Measurements from ENCODE around the gene CCDC157.
A peak's percentile ranks its signal among the peaks of the same experiment; 100 is the strongest.

CCDC157 gene

DNA sequence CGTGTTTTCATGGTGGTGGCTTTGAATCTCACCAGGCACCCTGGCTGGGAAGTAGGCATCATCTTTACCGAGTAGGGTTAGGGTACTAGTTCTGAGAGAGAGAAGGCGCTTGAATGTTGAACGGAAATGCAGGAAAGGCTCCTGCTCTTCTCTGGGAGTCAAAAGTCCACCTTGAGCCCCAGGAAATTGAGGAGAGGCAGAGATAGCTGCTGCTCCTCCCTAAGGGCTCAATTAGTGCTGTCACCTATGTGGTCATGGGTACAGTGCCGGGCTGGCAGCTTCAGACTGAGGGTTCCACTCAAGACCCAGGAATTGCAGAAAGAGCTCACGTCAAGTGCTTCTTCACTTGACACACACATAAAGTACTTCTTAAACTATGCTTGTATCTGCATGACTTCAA, 1.7 kb downstream of the CCDC157 start:
- Mint-ChIP-seq H3K4me3 (peak overlapping the region; percentile 13), H3K27ac (no peak overlapping the region), H3K4me1 (ENCODE audit: low read depth) (peaks cover 38% of the 10 kb centered on the region), H3K36me3 (peaks cover 9% of the 10 kb centered on the region), H3K9me3 (ENCODE audit: low read depth) (no peaks in the 10 kb centered on the region), H3K27me3 (no peaks in the 10 kb centered on the region)

- H3K27me3 Mint-ChIP-seq: no peaks in the 10 kb centered on the region
- H3K9me3 Mint-ChIP-seq (ENCODE audit: low read depth): no peaks in the 10 kb centered on the region
- no peak overlapping the region for H3K27ac Mint-ChIP-seq
- H3K36me3 Mint-ChIP-seq: peaks cover 6% of the 10 kb centered on the region
- H3K4me1 Mint-ChIP-seq (ENCODE audit: low read depth): peaks cover 11% of the 10 kb centered on the region
- H3K4me3 Mint-ChIP-seq: no peak overlapping the region
Measured at GRCh38 chr22:30361916-30362650, 5.3 kb downstream of the CCDC157 start.

GRCh38 chr22:30362651-30363281, 6.0 kb downstream of the CCDC157 start:
- Mint-ChIP-seq H3K4me3 (no peak overlapping the region), H3K9me3 (ENCODE audit: low read depth) (no peaks in the 10 kb centered on the region), H3K27me3 (no peaks in the 10 kb centered on the region), H3K27ac (no peak overlapping the region), H3K36me3 (peaks cover 6% of the 10 kb centered on the region), H3K4me1 (ENCODE audit: low read depth) (peaks cover 8% of the 10 kb centered on the region)

GRCh38 chr22:30365891-30366290, 9.1 kb downstream of the CCDC157 start:
- H3K27ac Mint-ChIP-seq: no peak overlapping the region
- H3K36me3 Mint-ChIP-seq: peaks cover 6% of the 10 kb centered on the region
- no peaks in the 10 kb centered on the region for H3K27me3 Mint-ChIP-seq
- peaks cover 2% of the 10 kb centered on the region for H3K4me1 Mint-ChIP-seq (ENCODE audit: low read depth)
- no peak overlapping the region for H3K4me3 Mint-ChIP-seq
- H3K9me3 Mint-ChIP-seq (ENCODE audit: low read depth): no peaks in the 10 kb centered on the region

DNA sequence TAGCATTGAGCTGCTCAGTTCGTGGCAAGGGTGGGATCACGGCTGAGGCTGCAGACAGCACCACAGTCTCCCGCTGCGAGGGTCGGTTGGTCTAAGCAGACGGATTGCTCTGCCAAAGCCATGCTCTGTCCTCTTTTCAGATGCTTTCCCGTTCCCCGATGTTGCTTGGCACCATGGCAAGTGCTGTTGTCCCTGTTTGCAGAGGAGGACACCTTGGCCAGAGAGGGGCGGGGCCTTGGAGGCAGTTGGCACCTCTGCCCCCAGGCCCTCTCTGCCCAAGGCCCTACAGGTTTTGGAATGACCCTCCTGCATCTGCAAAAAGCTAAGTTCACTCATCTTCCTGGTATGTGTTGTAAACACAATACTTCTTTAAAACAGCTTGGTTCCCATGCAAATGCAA, 11.6 kb downstream of the CCDC157 start:
- Mint-ChIP-seq H3K36me3 (peaks cover 4% of the 10 kb centered on the region), H3K9me3 (ENCODE audit: low read depth) (no peaks in the 10 kb centered on the region), H3K4me1 (ENCODE audit: low read depth) (no peaks in the 10 kb centered on the region), H3K27ac (no peak overlapping the region), H3K4me3 (no peak overlapping the region), H3K27me3 (no peaks in the 10 kb centered on the region)

DNA sequence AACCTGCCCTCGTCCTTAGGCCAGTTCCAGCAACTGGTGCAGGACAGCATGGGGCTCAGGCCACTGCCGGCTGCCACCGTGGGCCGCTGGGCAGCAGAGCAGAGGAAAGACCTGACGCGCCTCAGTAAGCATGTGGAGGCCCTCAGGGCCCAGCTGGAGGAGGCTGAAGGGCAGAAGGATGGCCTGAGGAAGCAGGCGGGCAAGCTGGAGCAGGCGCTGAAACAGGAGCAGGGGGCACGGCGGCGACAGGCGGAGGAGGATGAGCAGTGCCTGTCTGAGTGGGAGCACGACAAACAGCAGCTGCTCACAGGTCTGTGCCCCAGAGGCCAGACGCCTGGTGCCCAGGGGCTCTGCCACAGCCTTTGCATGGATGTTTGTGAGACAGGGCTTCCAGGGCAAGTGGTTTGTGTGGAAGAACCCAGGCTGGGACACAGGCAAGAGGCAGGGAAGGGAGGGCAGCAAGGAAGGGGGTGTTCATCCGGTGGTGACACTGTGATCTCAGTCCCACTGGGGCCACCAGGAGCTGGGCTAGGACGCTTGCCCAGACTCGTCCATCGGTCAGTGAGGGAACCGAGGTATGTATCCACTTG, 13.9 kb downstream of the CCDC157 start:
- Mint-ChIP-seq H3K27ac (no peak overlapping the region), H3K9me3 (ENCODE audit: low read depth) (no peaks in the 10 kb centered on the region), H3K4me1 (ENCODE audit: low read depth) (no peaks in the 10 kb centered on the region), H3K27me3 (no peaks in the 10 kb centered on the region), H3K36me3 (peaks cover 4% of the 10 kb centered on the region), H3K4me3 (no peak overlapping the region)

GRCh38 chr22:30371321-30371720, 14.5 kb downstream of the CCDC157 start:
- Mint-ChIP-seq H3K4me3 (no peak overlapping the region), H3K36me3 (peaks cover 3% of the 10 kb centered on the region), H3K27ac (no peak overlapping the region), H3K9me3 (ENCODE audit: low read depth) (no peaks in the 10 kb centered on the region), H3K4me1 (ENCODE audit: low read depth) (no peaks in the 10 kb centered on the region), H3K27me3 (no peaks in the 10 kb centered on the region)

DNA sequence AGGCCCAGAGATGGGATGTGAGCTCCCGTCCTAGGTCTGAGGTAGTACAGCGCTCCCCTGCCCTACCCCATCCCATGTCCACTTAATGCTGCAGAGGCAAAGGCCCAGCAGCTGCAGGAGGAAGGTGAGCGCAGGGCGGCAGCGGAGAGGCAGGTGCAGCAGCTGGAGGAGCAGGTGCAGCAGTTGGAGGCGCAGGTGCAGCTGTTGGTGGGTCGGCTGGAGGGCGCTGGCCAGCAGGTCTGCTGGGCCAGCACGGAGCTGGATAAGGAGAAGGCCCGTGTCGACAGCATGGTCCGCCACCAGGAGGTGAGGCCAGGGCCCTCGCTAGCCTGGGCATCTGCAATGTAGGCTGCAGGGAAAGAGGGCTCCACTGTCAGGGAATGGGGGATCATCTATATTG, 15.2 kb downstream of the CCDC157 start:
- H3K9me3 Mint-ChIP-seq (ENCODE audit: low read depth): no peaks in the 10 kb centered on the region
- no peaks in the 10 kb centered on the region for H3K27me3 Mint-ChIP-seq
- no peaks in the 10 kb centered on the region for H3K4me1 Mint-ChIP-seq (ENCODE audit: low read depth)
- H3K4me3 Mint-ChIP-seq: no peak overlapping the region
- no peak overlapping the region for H3K27ac Mint-ChIP-seq
- H3K36me3 Mint-ChIP-seq: no peaks in the 10 kb centered on the region

- H3K36me3 Mint-ChIP-seq: peaks cover under 1% of the 10 kb centered on the region
- no peaks in the 10 kb centered on the region for H3K9me3 Mint-ChIP-seq (ENCODE audit: low read depth)
- no peak overlapping the region for H3K4me3 Mint-ChIP-seq
- H3K27me3 Mint-ChIP-seq: no peaks in the 10 kb centered on the region
- no peak overlapping the region for H3K27ac Mint-ChIP-seq
- H3K4me1 Mint-ChIP-seq (ENCODE audit: low read depth): no peaks in the 10 kb centered on the region
Measured at GRCh38 chr22:30372915-30373314, 16.1 kb downstream of the CCDC157 start.

GRCh38 chr22:30373331-30374325, 16.8 kb downstream of the CCDC157 start:
- Mint-ChIP-seq H3K27ac (no peak overlapping the region), H3K36me3 (peaks cover 3% of the 10 kb centered on the region), H3K9me3 (ENCODE audit: low read depth) (no peaks in the 10 kb centered on the region), H3K27me3 (no peaks in the 10 kb centered on the region), H3K4me1 (ENCODE audit: low read depth) (no peaks in the 10 kb centered on the region), H3K4me3 (no peak overlapping the region)

GRCh38 chr22:30375312-30375849, 18.6 kb downstream of the CCDC157 start:
- no peaks in the 10 kb centered on the region for H3K4me1 Mint-ChIP-seq (ENCODE audit: low read depth)
- H3K9me3 Mint-ChIP-seq (ENCODE audit: low read depth): no peaks in the 10 kb centered on the region
- no peak overlapping the region for H3K27ac Mint-ChIP-seq
- no peak overlapping the region for H3K4me3 Mint-ChIP-seq
- H3K36me3 Mint-ChIP-seq: peaks cover 3% of the 10 kb centered on the region
- H3K27me3 Mint-ChIP-seq: no peaks in the 10 kb centered on the region

DNA sequence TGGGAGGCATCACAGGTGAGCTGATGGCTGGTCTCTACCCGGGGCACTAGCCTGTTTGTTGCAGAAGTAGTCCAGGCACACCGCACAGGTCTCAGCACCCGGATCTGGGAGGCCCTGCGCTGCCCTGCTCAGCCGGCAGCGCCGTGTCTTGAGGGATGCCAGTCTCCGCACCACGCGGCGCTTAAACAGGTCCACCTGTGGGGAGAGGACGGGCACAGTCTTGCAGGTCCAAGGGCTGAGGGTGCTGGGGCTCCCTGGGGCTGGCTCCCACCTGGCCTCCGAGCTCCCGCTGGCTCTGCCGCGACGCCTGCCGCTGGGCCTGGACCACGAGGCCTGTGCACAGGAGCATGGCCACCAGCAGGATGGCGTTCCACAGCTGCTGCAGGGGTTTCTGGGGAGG, 23.2 kb downstream of the CCDC157 start:
- H3K4me3 Mint-ChIP-seq: no peak overlapping the region
- no peaks in the 10 kb centered on the region for H3K4me1 Mint-ChIP-seq (ENCODE audit: low read depth)
- H3K9me3 Mint-ChIP-seq (ENCODE audit: low read depth): no peaks in the 10 kb centered on the region
- H3K27ac Mint-ChIP-seq: no peak overlapping the region
- H3K27me3 Mint-ChIP-seq: no peaks in the 10 kb centered on the region
- H3K36me3 Mint-ChIP-seq: peaks cover 3% of the 10 kb centered on the region

DNA sequence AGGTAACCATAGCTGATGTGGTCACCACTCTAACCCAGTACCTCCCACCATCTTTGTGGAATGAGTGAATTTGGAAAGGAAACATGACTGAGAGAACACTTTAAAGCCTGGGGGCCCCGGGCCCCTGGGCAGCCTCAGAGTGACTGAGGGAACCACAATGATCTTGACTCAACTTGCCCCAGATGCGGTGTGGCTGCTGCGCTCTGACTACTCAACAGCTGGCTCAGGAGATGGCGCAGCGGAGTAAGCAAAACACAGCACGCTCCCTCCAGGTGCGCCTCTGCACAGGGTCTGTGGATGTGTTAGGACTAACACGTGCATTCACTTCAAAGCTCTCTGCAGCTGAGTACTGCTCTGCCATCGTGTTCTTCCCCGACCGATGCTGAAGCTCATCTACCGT, 24.5 kb downstream of the CCDC157 start:
- Mint-ChIP-seq H3K9me3 (ENCODE audit: low read depth) (no peaks in the 10 kb centered on the region), H3K36me3 (peaks cover 3% of the 10 kb centered on the region), H3K27me3 (no peaks in the 10 kb centered on the region), H3K27ac (no peak overlapping the region), H3K4me3 (no peak overlapping the region), H3K4me1 (ENCODE audit: low read depth) (no peaks in the 10 kb centered on the region)

DNA sequence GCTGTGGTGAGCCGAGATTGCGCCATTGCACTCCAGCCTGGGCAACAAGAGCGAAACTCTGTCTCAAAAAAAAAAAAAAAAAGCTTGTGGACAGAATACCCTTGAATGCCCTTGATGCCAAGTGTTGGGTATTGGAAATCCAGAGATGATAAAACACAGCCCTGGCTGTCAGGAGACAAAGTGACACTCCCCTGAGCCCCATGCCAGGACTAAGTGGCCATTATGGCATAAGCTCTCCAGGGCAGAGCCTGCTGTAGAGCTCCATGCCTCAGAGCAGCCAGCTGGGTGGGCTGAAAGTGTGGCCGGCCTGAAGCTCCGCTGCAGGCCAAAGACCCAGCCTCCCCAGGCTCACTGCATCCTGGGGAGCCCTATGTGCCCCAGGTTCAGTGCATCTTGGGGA, 25.5 kb downstream of the CCDC157 start:
- H3K4me3 Mint-ChIP-seq: no peak overlapping the region
- H3K27me3 Mint-ChIP-seq: no peaks in the 10 kb centered on the region

More for the DNA sequence above, 25.5 kb downstream of the CCDC157 start:
- no peaks in the 10 kb centered on the region for H3K9me3 Mint-ChIP-seq (ENCODE audit: low read depth)
- H3K36me3 Mint-ChIP-seq: peaks cover 3% of the 10 kb centered on the region
- H3K27ac Mint-ChIP-seq: no peak overlapping the region
- H3K4me1 Mint-ChIP-seq (ENCODE audit: low read depth): peaks cover under 1% of the 10 kb centered on the region
